ENCODE results near the gene FSHR.

Gene FSHR

DNA sequence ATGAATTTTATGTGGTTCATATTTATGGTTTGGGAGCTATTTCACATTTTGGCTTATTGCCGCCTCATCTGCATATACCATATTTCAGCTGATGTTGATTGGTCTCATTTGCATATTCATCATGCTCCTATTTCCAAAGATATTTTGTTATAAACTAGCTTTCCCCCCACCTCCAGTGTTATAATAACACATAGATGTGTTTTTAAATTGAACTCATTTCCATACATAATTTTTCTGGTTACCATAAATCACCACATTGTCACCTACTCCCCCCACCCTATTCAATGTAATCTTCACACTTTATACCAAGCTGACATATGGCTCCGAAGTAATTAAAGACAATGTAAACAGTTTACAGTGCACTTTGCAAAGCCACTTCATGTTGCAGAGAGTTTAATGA is 101.2 kb downstream of the FSHR start:
- no peak for TF ChIP-seq CTCF (conservative IDR thresholded peaks at IDR 0.05; ENCODE audit: low read length)
- DNase-seq (ENCODE audit: low read depth): no peak
- no peak overlapping the region for H3K4me3 ChIP-seq (ENCODE audit: low read length)

GRCh38 chr2:49050265-49050664 is 104.0 kb downstream of the FSHR start:
- no peak for DNase-seq (ENCODE audit: low read depth)
- H3K4me3 ChIP-seq (ENCODE audit: low read length): no peak overlapping the region
- TF ChIP-seq CTCF (conservative IDR thresholded peaks at IDR 0.05; ENCODE audit: low read length): no peak

GRCh38 chr2:49049161-49049560 is 105.2 kb downstream of the FSHR start:
- no peak for TF ChIP-seq CTCF (conservative IDR thresholded peaks at IDR 0.05; ENCODE audit: low read length)
- no peak for DNase-seq (ENCODE audit: low read depth)
- H3K4me3 ChIP-seq (ENCODE audit: low read length): no peak overlapping the region

- H3K4me3 ChIP-seq (ENCODE audit: low read length): no peak overlapping the region
- no peak for DNase-seq (ENCODE audit: low read depth)
- TF ChIP-seq CTCF (conservative IDR thresholded peaks at IDR 0.05; ENCODE audit: low read length): no peak
Measured at GRCh38 chr2:49045083-49045482, 109.2 kb downstream of the FSHR start.

- no peak for DNase-seq (ENCODE audit: low read depth)
- no peak for TF ChIP-seq CTCF (conservative IDR thresholded peaks at IDR 0.05; ENCODE audit: low read length)
- H3K4me3 ChIP-seq (ENCODE audit: low read length): no peak overlapping the region
Measured at GRCh38 chr2:49044350-49045079, 109.8 kb downstream of the FSHR start.

- no peak overlapping the region for H3K4me3 ChIP-seq (ENCODE audit: low read length)
- no peak for DNase-seq (ENCODE audit: low read depth)
- TF ChIP-seq CTCF (conservative IDR thresholded peaks at IDR 0.05; ENCODE audit: low read length): no peak
Measured at GRCh38 chr2:49043405-49043982, 110.8 kb downstream of the FSHR start.

DNA sequence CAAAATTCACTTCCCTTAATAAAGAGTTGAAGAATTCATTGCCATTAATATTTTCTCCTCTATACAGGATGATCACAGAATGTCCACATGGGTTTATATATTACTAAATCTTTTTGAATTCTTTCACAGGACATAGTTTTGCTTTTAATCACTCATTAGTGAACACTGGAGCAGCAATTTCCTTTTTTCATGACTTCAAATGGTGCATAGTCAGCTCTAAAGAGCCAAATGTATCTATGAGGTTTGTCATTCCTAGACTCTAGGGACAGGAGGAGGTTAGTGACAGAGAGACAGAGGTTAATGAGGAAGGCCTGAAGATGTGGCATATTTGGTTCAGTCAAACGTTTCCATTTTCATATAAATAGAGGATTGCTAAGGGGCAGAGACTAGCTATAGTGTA is 111.8 kb downstream of the FSHR start:
- DNase-seq (ENCODE audit: low read depth): no peak
- no peak overlapping the region for H3K4me3 ChIP-seq (ENCODE audit: low read length)
- no peak for TF ChIP-seq CTCF (conservative IDR thresholded peaks at IDR 0.05; ENCODE audit: low read length)
